Hepatocyte (in vitro differentiated cells): ENCODE results near the gene MAP3K3.

ENCODE experiments used
- EZH2phosphoT487 ChIP-seq: fragments of 200-600 bp; sonication (generic); IDR thresholded peaks from one replicate; pipeline ENCODE4 v1.6.1; 2018; ENCODE audit warnings: antibody characterized with exemption, mild to moderate bottlenecking, low read depth, moderate library complexity; ENCODE audit not compliant: unreplicated experiment, severe bottlenecking
- TF ChIP-seq, protein P1 (sequence below): fragments of 200-600 bp; sonication (generic); IDR thresholded peaks from 2 replicates; pipeline ENCODE4 v1.5.1; 2016; ENCODE audit warnings: antibody characterized with exemption, mild to moderate bottlenecking; ENCODE audit not compliant: poor library complexity

DNA sequence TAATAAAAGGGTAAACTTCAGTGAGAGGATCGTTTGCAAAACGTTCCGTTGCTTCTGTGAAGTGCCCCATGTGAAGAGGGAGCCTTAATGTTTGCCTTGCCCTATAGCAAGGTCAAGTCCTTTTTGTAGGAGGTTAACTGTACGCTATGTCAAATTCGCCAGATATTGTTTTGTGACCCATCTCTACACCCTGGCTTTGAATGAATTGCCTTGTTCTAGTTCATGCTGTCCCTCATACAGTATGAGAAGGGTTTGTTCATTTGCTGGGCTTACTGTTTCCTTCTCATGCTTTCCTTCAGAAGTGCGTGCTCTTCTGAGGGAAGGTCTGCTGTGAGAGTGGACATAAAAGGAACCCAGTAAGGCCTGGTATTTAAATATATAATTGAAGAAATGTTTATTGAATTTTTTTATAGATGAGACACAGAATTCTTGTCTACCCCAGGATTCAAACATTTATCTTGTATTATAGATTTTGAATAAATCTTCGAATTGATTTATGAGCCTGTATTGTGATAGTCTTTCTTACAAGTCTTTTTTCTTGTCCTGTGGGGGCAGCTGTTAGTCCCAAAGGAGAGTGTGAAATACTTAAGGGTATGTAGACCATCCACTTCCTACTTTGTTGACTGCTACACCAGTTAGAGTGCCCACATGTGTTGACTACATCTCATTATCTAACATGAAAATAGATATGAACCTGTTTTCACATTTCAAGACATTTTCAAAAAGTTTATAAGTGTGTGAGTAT lies 1.7 kb downstream of the MAP3K3 start:
- TF ChIP-seq, protein P1, sequence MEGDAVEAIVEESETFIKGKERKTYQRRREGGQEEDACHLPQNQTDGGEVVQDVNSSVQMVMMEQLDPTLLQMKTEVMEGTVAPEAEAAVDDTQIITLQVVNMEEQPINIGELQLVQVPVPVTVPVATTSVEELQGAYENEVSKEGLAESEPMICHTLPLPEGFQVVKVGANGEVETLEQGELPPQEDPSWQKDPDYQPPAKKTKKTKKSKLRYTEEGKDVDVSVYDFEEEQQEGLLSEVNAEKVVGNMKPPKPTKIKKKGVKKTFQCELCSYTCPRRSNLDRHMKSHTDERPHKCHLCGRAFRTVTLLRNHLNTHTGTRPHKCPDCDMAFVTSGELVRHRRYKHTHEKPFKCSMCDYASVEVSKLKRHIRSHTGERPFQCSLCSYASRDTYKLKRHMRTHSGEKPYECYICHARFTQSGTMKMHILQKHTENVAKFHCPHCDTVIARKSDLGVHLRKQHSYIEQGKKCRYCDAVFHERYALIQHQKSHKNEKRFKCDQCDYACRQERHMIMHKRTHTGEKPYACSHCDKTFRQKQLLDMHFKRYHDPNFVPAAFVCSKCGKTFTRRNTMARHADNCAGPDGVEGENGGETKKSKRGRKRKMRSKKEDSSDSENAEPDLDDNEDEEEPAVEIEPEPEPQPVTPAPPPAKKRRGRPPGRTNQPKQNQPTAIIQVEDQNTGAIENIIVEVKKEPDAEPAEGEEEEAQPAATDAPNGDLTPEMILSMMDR, result no peak
- no peak for TF ChIP-seq EZH2phosphoT487
